Parathyroid adenoma (tissue), 2 donors: ENCODE data around the gene CFB.
"Not testable (repeated sequence)": the region's sequence is repeated elsewhere in the genome, so short reads cannot be mapped to it uniquely, and the experiment has no call there.

Source experiments
- H2AFZ ChIP-seq: fragments of 300-600 bp; sonication (generic); one replicate; pipeline ENCODE4 v1.7.0; 2017; ENCODE audit warnings: antibody characterized with exemption, mild to moderate bottlenecking
- H3K27ac ChIP-seq: fragments of 300-600 bp; sonication (generic); one replicate; pipeline ENCODE4 v1.7.0; 2017
- H3K27me3 ChIP-seq: fragments of 300-600 bp; sonication (generic); one replicate; pipeline ENCODE4 v1.7.0; 2017; ENCODE audit warnings: low read length; ENCODE audit not compliant: control insufficient read depth, insufficient read depth
- H3K36me3 ChIP-seq: fragments of 300-600 bp; sonication (generic); one replicate; pipeline ENCODE4 v1.7.0; 2017; ENCODE audit warnings: low read length; ENCODE audit not compliant: control insufficient read depth, insufficient read depth
- H3K4me1 ChIP-seq: fragments of 300-600 bp; sonication (generic); one replicate; pipeline ENCODE4 v1.7.0; 2017; ENCODE audit warnings: control low read depth
- H3K4me2 ChIP-seq: fragments of 300-600 bp; sonication (generic); one replicate; pipeline ENCODE4 v1.7.0; 2017; ENCODE audit warnings: low read length
- H3K4me3 ChIP-seq: fragments of 300-600 bp; sonication (generic); one replicate; pipeline ENCODE4 v1.7.0; 2017; ENCODE audit warnings: low read depth, low read length
- H3K79me2 ChIP-seq: fragments of 300-600 bp; sonication (generic); one replicate; pipeline ENCODE4 v1.7.0; 2017; ENCODE audit warnings: control low read depth
- H3K9ac ChIP-seq: fragments of 300-600 bp; sonication (generic); one replicate; pipeline ENCODE4 v1.7.0; 2017; ENCODE audit warnings: mild to moderate bottlenecking
- H3K9me3 ChIP-seq: fragments of 300-600 bp; sonication (generic); one replicate; pipeline ENCODE4 v1.7.0; 2017; ENCODE audit warnings: low read length; ENCODE audit not compliant: control insufficient read depth
- CTCF ChIP-seq: fragments of 300-600 bp; sonication (generic); IDR thresholded peaks from one replicate; pipeline ENCODE4 v1.7.0; 2017; ENCODE audit warnings: antibody characterized with exemption, mild to moderate bottlenecking
- donor health status: primary hyperparathyroidism.

The CFB gene

DNA sequence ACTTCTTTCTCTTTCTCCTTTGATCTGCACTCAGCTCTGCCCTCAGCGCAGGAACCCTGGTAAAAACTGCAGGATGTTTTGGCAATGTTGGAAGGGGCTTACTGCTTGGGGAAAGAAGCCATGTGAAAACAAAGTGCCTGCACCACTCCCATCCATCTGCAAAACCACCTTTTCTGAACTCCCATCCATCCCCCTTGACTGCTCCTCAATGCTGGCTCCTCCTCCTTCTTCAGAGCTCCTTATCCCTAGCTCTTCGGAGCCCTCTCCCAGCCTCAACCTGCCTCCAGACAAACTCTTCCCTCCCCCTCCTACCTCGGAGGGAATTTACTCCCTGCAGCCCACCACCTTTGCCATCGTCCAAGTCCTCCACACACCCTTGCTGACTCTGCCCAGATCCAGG lies 39.8 kb upstream of the CFB start:
- Histone ChIP-seq H3K27ac (no peak overlapping the region), H3K9me3 (no peaks in the 10 kb centered on the region), H3K27me3 (no peaks in the 10 kb centered on the region), H3K36me3 (no peaks in the 10 kb centered on the region), H3K4me1 (peaks cover 5% of the 10 kb centered on the region), H3K79me2 (no peaks in the 10 kb centered on the region), H2AFZ (no peak overlapping the region), H3K4me3 (no peak overlapping the region), H3K4me2 (no peak overlapping the region), H3K9ac (no peak overlapping the region)
- TF ChIP-seq CTCF: no peak

GRCh38 chr6:31906727-31907126 lies 39.2 kb upstream of the CFB start:
- H3K27ac ChIP-seq, H3K27me3 ChIP-seq, H3K9ac ChIP-seq, H3K36me3 ChIP-seq, H3K9me3 ChIP-seq, H3K79me2 ChIP-seq, H3K4me1 ChIP-seq, H3K4me2 ChIP-seq, H2AFZ ChIP-seq, H3K4me3 ChIP-seq: not testable (repeated sequence)

DNA sequence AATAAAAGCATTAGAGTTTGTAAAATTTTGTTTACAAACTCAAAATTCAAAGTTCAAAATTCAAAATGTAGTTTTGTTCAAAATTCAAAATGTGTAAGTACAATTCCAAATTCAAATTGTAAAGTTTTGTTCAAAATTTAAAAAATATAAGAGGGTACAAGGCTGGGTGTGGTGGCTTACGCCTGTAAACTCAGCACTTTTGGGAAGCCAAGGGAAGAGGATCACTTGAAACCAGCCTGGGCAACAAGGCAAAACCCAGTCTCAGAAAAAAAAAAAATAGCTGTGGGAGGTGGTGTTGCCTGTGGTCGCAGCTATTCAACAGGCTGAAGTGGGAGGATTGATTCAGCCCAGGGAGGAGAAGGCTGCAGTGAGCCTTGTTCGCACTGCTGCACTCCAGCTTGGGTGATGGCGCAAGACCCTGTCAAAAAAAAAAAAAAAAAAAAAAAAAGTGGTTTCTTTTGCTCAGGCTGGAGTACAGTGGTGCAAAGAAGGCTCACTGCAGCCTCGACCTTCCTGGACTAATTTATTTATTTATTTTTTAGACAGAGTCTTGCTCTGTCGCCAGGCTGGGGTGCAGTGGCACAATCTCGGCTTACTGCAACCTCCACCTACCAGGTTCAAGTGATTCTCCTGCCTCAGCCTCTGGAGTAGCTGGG lies 38.6 kb upstream of the CFB start:
- Histone ChIP-seq H3K27me3 (no peaks in the 10 kb centered on the region), H3K9me3 (no peaks in the 10 kb centered on the region), H3K9ac (no peak overlapping the region), H3K4me3 (no peak overlapping the region), H2AFZ (no peak overlapping the region), H3K79me2 (no peaks in the 10 kb centered on the region), H3K4me1 (peaks cover 5% of the 10 kb centered on the region), H3K27ac (no peak overlapping the region), H3K36me3 (no peaks in the 10 kb centered on the region), H3K4me2 (no peak overlapping the region)
- no peak for TF ChIP-seq CTCF

- not testable (repeated sequence) for H3K9ac ChIP-seq, H3K4me3 ChIP-seq, H3K4me2 ChIP-seq, H3K36me3 ChIP-seq, H3K9me3 ChIP-seq, H3K27me3 ChIP-seq, H3K27ac ChIP-seq, H3K79me2 ChIP-seq, H3K4me1 ChIP-seq, H2AFZ ChIP-seq
These were observed 37.6 kb upstream of the CFB start for GRCh38 chr6:31908255-31908654.

DNA sequence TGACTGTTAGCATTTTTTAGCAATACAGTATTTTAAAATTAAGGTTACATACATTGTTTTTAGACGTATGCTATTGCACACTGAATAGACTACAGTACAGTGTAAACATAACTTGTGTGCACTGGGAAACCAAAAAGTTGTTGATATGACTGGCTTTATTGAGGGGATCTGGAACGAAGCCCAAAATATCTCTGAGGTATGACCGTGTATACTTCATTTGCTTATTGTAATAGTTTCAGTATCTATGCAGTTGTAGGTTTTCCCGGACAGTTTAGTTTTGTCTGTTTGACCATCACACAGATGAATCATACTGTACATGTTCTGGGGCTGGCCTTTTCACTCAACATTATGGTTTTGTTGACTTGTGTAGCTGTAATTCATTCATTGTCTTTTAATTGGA lies 37.1 kb upstream of the CFB start:
- Histone ChIP-seq H3K27ac (no peak overlapping the region), H3K27me3 (no peaks in the 10 kb centered on the region), H3K79me2 (no peaks in the 10 kb centered on the region), H2AFZ (no peak overlapping the region), H3K9ac (no peak overlapping the region), H3K4me3 (no peak overlapping the region), H3K4me2 (no peak overlapping the region), H3K4me1 (no peaks in the 10 kb centered on the region), H3K9me3 (no peaks in the 10 kb centered on the region), H3K36me3 (no peaks in the 10 kb centered on the region)
- TF ChIP-seq CTCF: no peak

DNA sequence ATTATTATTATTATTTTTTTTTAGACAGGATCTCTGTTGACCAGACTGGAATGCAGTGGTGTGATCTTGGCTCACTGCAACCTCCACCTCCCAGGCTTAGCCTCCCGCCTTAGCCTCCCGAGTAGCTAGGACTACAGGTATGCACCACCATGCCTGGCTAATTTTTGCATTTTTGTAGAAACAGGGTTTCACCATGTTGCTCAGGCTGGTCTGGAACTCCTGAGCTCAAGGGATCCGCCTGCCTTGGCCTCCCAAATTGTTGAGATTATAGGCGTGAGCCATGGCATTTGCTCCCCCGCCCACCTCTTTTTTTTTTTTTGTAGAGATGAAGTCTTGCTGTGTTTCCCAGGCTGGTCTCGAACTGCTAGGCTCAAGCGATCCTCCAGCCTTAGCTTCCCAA lies 36.6 kb upstream of the CFB start:
- H2AFZ ChIP-seq, H3K9ac ChIP-seq, H3K79me2 ChIP-seq, H3K9me3 ChIP-seq, H3K4me3 ChIP-seq, H3K36me3 ChIP-seq, H3K27ac ChIP-seq, H3K27me3 ChIP-seq, H3K4me1 ChIP-seq, H3K4me2 ChIP-seq: not testable (repeated sequence)
